Measurements from ENCODE around the gene HCCS. TPM values are rescaled to one million over a fixed set of nuclear protein-coding genes. Genes with fewer than 3 reads are reported as not detected.

Gene HCCS
- total and polyA plus RNA-seq, 2 donors (not counting 1 experiment from before 2014, with no cell fraction given) = 5.8 to 16.7 TPM

GRCh38 chrX:11105080-11105479, 6.1 kb upstream of the HCCS start:
- WGBS (ENCODE audit: insufficient coverage) = no CpG with 5 or more reads among the region's 4 CpGs
- H3K36me3 ChIP-seq (replicated peaks in 1 of 2; ENCODE audit: control extremely low read depth in 1 of 2, control insufficient read depth in 1 of 2, extremely low read depth in 1 of 2, insufficient read depth in 2 of 2, low read length in 1 of 2) = no peaks in the 10 kb centered on the region
- Mint-ChIP-seq H3K27ac (no peak overlapping the region), H3K4me1 (no peaks in the 10 kb centered on the region), H3K27me3 (no peaks in the 10 kb centered on the region), H3K4me3 (no peak overlapping the region), H3K9me3 (ENCODE audit: insufficient read depth) (no peaks in the 10 kb centered on the region)
- no peak overlapping the region for H3K27ac ChIP-seq (ENCODE audit: low read length in 2 of 2)
- no peaks in the 10 kb centered on the region for H3K27me3 ChIP-seq (replicated peaks in 1 of 4; ENCODE audit: control extremely low read depth in 1 of 4, control insufficient read depth in 3 of 4, insufficient read depth in 4 of 4, low read length in 3 of 4)
- TF ChIP-seq EZH2 (IDR thresholded peaks at IDR 0.05; ENCODE audit: borderline replicate concordance, insufficient read depth, low read depth, low read length, poor library complexity, severe bottlenecking) (no peak), CTCF (IDR thresholded peaks at IDR 0.05) (no peak)
- no peaks in the 10 kb centered on the region for H3K9me3 ChIP-seq (ENCODE audit: control extremely low read depth in 1 of 3, control insufficient read depth in 2 of 3, insufficient read depth in 1 of 3, low read length in 2 of 3)
- H3K9ac ChIP-seq (ENCODE audit: low read length) = no peak overlapping the region
- no peak for ATAC-seq (ENCODE audit: low read depth)
- H2AFZ ChIP-seq (ENCODE audit: insufficient read depth, low read depth, low read length, poor library complexity, severe bottlenecking) = no peak overlapping the region
- H3K4me1 ChIP-seq (ENCODE audit: control insufficient read depth in 2 of 2, insufficient read depth in 2 of 2, low read length in 2 of 2) = no peaks in the 10 kb centered on the region
- H3K79me2 ChIP-seq (ENCODE audit: control insufficient read depth, insufficient read depth, low read length) = peaks cover 7% of the 10 kb centered on the region
- H4K20me1 ChIP-seq (ENCODE audit: control insufficient read depth, insufficient read depth, low read length, poor library complexity, severe bottlenecking) = no peaks in the 10 kb centered on the region
- CTCF ChIA-PET = no interaction called here
- no peak overlapping the region for H3K4me2 ChIP-seq (replicated peaks; ENCODE audit: low read depth, low read length, poor library complexity, severe bottlenecking)
- intact Hi-C loops (cut with micrococcal nuclease) = no loop called here
- POLR2A ChIA-PET = no interaction called here
- H3K4me3 ChIP-seq (ENCODE audit: control extremely low read depth in 1 of 5, extremely low read depth in 1 of 5, insufficient read depth in 1 of 5, low read depth in 2 of 5, low read length in 4 of 5) = no peak overlapping the region
- no peak for DNase-seq

DNA sequence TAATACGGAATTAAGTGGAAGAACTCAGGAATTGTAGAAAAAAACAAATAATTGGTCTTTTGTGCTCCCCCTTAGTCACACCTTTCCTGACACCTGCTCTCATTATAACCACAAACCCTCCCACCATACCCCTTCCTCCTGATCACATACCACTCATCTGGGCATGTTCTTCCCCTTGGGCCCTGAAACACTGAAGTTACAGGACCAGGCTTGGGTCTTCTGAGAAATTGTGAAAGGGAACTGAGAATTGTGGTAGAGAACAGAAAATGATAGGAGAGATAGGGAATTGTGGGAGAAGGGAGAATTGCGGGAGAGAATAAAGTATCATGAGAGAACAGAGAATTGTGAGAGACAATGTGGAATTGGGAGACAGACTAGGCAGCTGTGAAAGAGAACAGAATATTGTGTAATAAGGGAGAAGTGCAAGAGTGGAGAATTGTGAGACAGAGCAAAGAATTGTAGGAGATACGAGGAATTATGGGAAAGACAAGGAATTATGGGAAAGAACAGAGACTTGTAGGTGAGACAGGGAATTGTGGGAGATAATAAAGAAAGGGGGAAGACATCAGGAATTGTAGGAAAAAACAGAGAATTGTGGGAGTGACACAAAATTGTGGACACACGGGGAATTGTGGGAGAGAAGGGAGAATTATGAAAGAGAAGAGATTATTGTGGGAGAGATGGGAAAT, 2.7 kb upstream of the HCCS start:
- peaks cover 7% of the 10 kb centered on the region for H3K79me2 ChIP-seq (ENCODE audit: control insufficient read depth, insufficient read depth, low read length)
- no peak overlapping the region for H3K4me2 ChIP-seq (replicated peaks; ENCODE audit: low read depth, low read length, poor library complexity, severe bottlenecking)
- ChIA-PET POLR2A (no interaction called here), CTCF (no interaction called here)
- H2AFZ ChIP-seq (ENCODE audit: insufficient read depth, low read depth, low read length, poor library complexity, severe bottlenecking) = no peak overlapping the region
- H3K4me3 ChIP-seq (ENCODE audit: control extremely low read depth in 1 of 5, extremely low read depth in 1 of 5, insufficient read depth in 1 of 5, low read depth in 2 of 5, low read length in 4 of 5) = no peak overlapping the region
- TF ChIP-seq CTCF (IDR thresholded peaks at IDR 0.05) = no peak
- intact Hi-C loops (cut with micrococcal nuclease) = no loop called here
- Mint-ChIP-seq H3K4me1 (peaks cover 22% of the 10 kb centered on the region), H3K27me3 (no peaks in the 10 kb centered on the region), H3K27ac (no peak overlapping the region), H3K9me3 (ENCODE audit: insufficient read depth) (no peaks in the 10 kb centered on the region), H3K4me3 (no peak overlapping the region)
- WGBS (ENCODE audit: insufficient coverage) = 100% methylated on average over 3 of the region's 4 CpGs
- no peaks in the 10 kb centered on the region for H3K9me3 ChIP-seq (ENCODE audit: control extremely low read depth in 1 of 3, control insufficient read depth in 2 of 3, insufficient read depth in 1 of 3, low read length in 2 of 3)
- no peak overlapping the region for H3K27ac ChIP-seq (ENCODE audit: low read length in 2 of 2)
- H3K27me3 ChIP-seq (replicated peaks in 1 of 4; ENCODE audit: control extremely low read depth in 1 of 4, control insufficient read depth in 3 of 4, insufficient read depth in 4 of 4, low read length in 3 of 4) = no peaks in the 10 kb centered on the region
- DNase-seq (no peak), ATAC-seq (ENCODE audit: low read depth) (no peak)
- peaks cover 8 to 21% of the 10 kb centered on the region in 2 donors for H3K4me1 ChIP-seq (ENCODE audit: control insufficient read depth in 2 of 2, insufficient read depth in 2 of 2, low read length in 2 of 2)
- H3K9ac ChIP-seq (ENCODE audit: low read length) = no peak overlapping the region
- H3K36me3 ChIP-seq (replicated peaks in 1 of 2; ENCODE audit: control extremely low read depth in 1 of 2, control insufficient read depth in 1 of 2, extremely low read depth in 1 of 2, insufficient read depth in 2 of 2, low read length in 1 of 2) = no peaks in the 10 kb centered on the region
- H4K20me1 ChIP-seq (ENCODE audit: control insufficient read depth, insufficient read depth, low read length, poor library complexity, severe bottlenecking) = no peaks in the 10 kb centered on the region
